HG03469 (cell line): ENCODE measurements around the gene SLC25A28.
A peak's percentile ranks its signal among the peaks of the same experiment; 100 is the strongest.

Experiments used
- ATAC-seq: cut with Tn5 transposase; IDR thresholded peaks from one replicate; pipeline ENCODE4 v1.9.1; 2021; ENCODE audit warnings: mild to moderate bottlenecking, moderate library complexity, moderate number of reproducible peaks; ENCODE audit not compliant: unreplicated experiment

Gene SLC25A28

GRCh38 chr10:99619851-99620710, at the start of gene SLC25A28:
SLC25A28 (minus strand) TSS chr10:99620439; CDS start chr10:99620335, 104 bp downstream.
- ATAC-seq = peak; percentile 82

- no peak for ATAC-seq
These were observed 47.0 kb upstream of the SLC25A28 start for GRCh38 chr10:99667108-99667751.

GRCh38 chr10:99665304-99665703, 45.1 kb upstream of the SLC25A28 start:
- ATAC-seq = no peak

GRCh38 chr10:99661377-99661763, 41.1 kb upstream of the SLC25A28 start:
- ATAC-seq = no peak

GRCh38 chr10:99660662-99661376, 40.6 kb upstream of the SLC25A28 start:
- no peak for ATAC-seq

GRCh38 chr10:99659868-99660366, 39.7 kb upstream of the SLC25A28 start:
- no peak for ATAC-seq

GRCh38 chr10:99659031-99659867, 39.0 kb upstream of the SLC25A28 start, which contains the start of gene ENTPD7:
ENTPD7 (plus strand) TSS chr10:99659509; CDS start chr10:99659957, 448 bp downstream.
- peak; percentile 98 for ATAC-seq

- ATAC-seq = no peak
These were observed 38.4 kb upstream of the SLC25A28 start for GRCh38 chr10:99658622-99659030.

GRCh38 chr10:99656199-99657064, 36.2 kb upstream of the SLC25A28 start:
- no peak for ATAC-seq

GRCh38 chr10:99654390-99655175, 34.3 kb upstream of the SLC25A28 start:
- ATAC-seq = no peak

- ATAC-seq = no peak
These were observed 32.7 kb upstream of the SLC25A28 start for GRCh38 chr10:99652800-99653390.

- ATAC-seq = no peak
These were observed 28.5 kb upstream of the SLC25A28 start for GRCh38 chr10:99648717-99649116.

GRCh38 chr10:99647601-99648151, 27.4 kb upstream of the SLC25A28 start:
- no peak for ATAC-seq

- no peak for ATAC-seq
These were observed 13.6 kb upstream of the SLC25A28 start for GRCh38 chr10:99633832-99634231.

GRCh38 chr10:99631496-99631895, 11.3 kb upstream of the SLC25A28 start:
- ATAC-seq = no peak

GRCh38 chr10:99630991-99631390, 10.8 kb upstream of the SLC25A28 start:
- ATAC-seq = no peak

- ATAC-seq = no peak
These were observed 10.2 kb upstream of the SLC25A28 start for GRCh38 chr10:99630433-99630832.

- no peak for ATAC-seq
These were observed 9.4 kb upstream of the SLC25A28 start for GRCh38 chr10:99629625-99629978.
